HepG2 (cell line): ENCODE data around the gene CDKN2AIP. TPM values are rescaled to one million over a fixed set of nuclear protein-coding genes. Genes with fewer than 3 reads are reported as not detected.

Experiments used
- ATF3 ChIP-seq: sonication (generic); formaldehyde crosslinking; IDR thresholded peaks from 2 replicates; pipeline ENCODE4 v1.4.0; 2020; ENCODE audit warnings: missing genetic modification reagents
- CSRNP2 ChIP-seq: sonication (generic); formaldehyde crosslinking; conservative IDR thresholded peaks from 2 replicates; pipeline ENCODE4 v1.8.0; 2022; ENCODE audit warnings: low read depth, missing genetic modification reagents
- CTCF ChIP-seq: sonication (generic); formaldehyde crosslinking; IDR thresholded peaks from 2 replicates; pipeline ENCODE4 v1.5.0; 2020; ENCODE audit warnings: mild to moderate bottlenecking, missing genetic modification reagents, moderate library complexity
- EED ChIP-seq: sonication (generic); formaldehyde crosslinking; IDR thresholded peaks from 2 replicates; pipeline ENCODE4 v1.5.0; 2020; ENCODE audit warnings: mild to moderate bottlenecking, missing genetic modification reagents
- FOSL2 ChIP-seq: sonication (generic); formaldehyde crosslinking; IDR thresholded peaks from 2 replicates; pipeline ENCODE4 v1.4.0; 2020; ENCODE audit warnings: missing genetic modification reagents
- GPN1 ChIP-seq: sonication (generic); formaldehyde crosslinking; IDR thresholded peaks from 2 replicates; pipeline ENCODE4 v1.5.1; 2020; ENCODE audit warnings: missing genetic modification reagents, borderline replicate concordance
- GTF2F1 ChIP-seq: fragments of 150-350 bp; IDR thresholded peaks from 2 replicates; pipeline ENCODE4 v1.6.1; 2014; ENCODE audit warnings: low read length
- HES4 ChIP-seq: sonication (generic); formaldehyde crosslinking; IDR thresholded peaks from 2 replicates; pipeline ENCODE4 v1.9.0; 2021; ENCODE audit warnings: mild to moderate bottlenecking, missing genetic modification reagents, borderline replicate concordance
- HNF4G ChIP-seq, 2 experiments: sonication (generic) in 1 of 2; formaldehyde crosslinking in 1 of 2; IDR thresholded peaks; 2 replicates each; pipeline versions ENCODE4 v1.4.0 to v1.6.1; 2011 to 2020; ENCODE audit warnings: borderline replicate concordance in 2 of 2, low read depth in 2 of 2, mild to moderate bottlenecking in 2 of 2, low read length in 1 of 2, missing genetic modification reagents in 1 of 2, moderate library complexity in 1 of 2
- MED1 ChIP-seq: sonication (generic); formaldehyde crosslinking; IDR thresholded peaks from 2 replicates; pipeline ENCODE4 v1.4.0; 2020; ENCODE audit warnings: missing genetic modification reagents
- NBN ChIP-seq: fragments of 450-650 bp; conservative IDR thresholded peaks from 2 replicates; pipeline ENCODE4 v1.6.1; 2017
- NFYC ChIP-seq: IDR thresholded peaks from 2 replicates; pipeline ENCODE4 v1.6.1; 2016; ENCODE audit warnings: missing genetic modification reagents, missing compliant biosample characterization
- PLRG1 ChIP-seq: fragments of 450-650 bp; conservative IDR thresholded peaks from 2 replicates; pipeline ENCODE4 v1.6.1; 2016
- SP140L ChIP-seq: sonication (generic); formaldehyde crosslinking; IDR thresholded peaks from 2 replicates; pipeline ENCODE4 v1.4.0; 2020; ENCODE audit warnings: missing genetic modification reagents, borderline replicate concordance
- ZBED4 ChIP-seq: sonication (generic); formaldehyde crosslinking; IDR thresholded peaks from 2 replicates; pipeline ENCODE4 v1.4.0; 2020; ENCODE audit warnings: missing genetic modification reagents, borderline replicate concordance
- ZIK1 ChIP-seq: sonication (generic); formaldehyde crosslinking; IDR thresholded peaks from 2 replicates; pipeline ENCODE4 v1.5.0; 2020; ENCODE audit warnings: mild to moderate bottlenecking, low read depth, missing genetic modification reagents, borderline replicate concordance
- ZMAT3 ChIP-seq: sonication (generic); formaldehyde crosslinking; conservative IDR thresholded peaks from 2 replicates; pipeline ENCODE4 v1.7.0; 2021; ENCODE audit warnings: missing genetic modification reagents
- ZNF777 ChIP-seq: sonication (generic); formaldehyde crosslinking; IDR thresholded peaks from 2 replicates; pipeline ENCODE4 v1.4.0; 2020; ENCODE audit warnings: missing genetic modification reagents
- ZNF788 ChIP-seq: sonication (generic); formaldehyde crosslinking; IDR thresholded peaks from 2 replicates; pipeline ENCODE4 v1.5.0; 2020; ENCODE audit warnings: mild to moderate bottlenecking, missing genetic modification reagents, borderline replicate concordance
- ZNF83 ChIP-seq: sonication (generic); formaldehyde crosslinking; IDR thresholded peaks from 2 replicates; pipeline ENCODE4 v1.4.0; 2020; ENCODE audit warnings: missing genetic modification reagents, mild to moderate bottlenecking, borderline replicate concordance
- polyA plus RNA-seq, 8 experiments: library from polyadenylated mRNA; depleted of rRNA in 3 of 8; stranded (reverse) in 7 of 8; unstranded in 1 of 8; fragments of >200 nt; fragmentation: Illumina TruSeq in 4 of 8; extraction: Trizol in 4 of 8; gene quantifications; 2 replicates each; pipeline versions ENCODE4 v1.2.1 to v1.2.3, GENCODE V29; 2011 to 2016; ENCODE audit warnings: low read depth in 4 of 8, missing spikeins in 1 of 8, mixed read lengths in 1 of 8; ENCODE audit not compliant: insufficient read depth in 1 of 8
- total RNA-seq, 5 experiments: library from RNA; depleted of rRNA; stranded (reverse); fragments of >200 nt; fragmentation: Illumina TruSeq; extraction: Trizol; gene quantifications; 2 replicates each; pipeline ENCODE4 v1.2.3, GENCODE V29; 2016; ENCODE audit warnings: low read depth in 1 of 5
- TF ChIP-seq, protein P1 (sequence below): sonication (generic); formaldehyde crosslinking; IDR thresholded peaks from 2 replicates; pipeline ENCODE4 v1.8.1; 2023; ENCODE audit warnings: mild to moderate bottlenecking, missing genetic modification reagents, borderline replicate concordance
- TF ChIP-seq, protein P2 (sequence below): sonication (generic); formaldehyde crosslinking; IDR thresholded peaks from 2 replicates; pipeline ENCODE4 v1.4.0; 2020; ENCODE audit warnings: mild to moderate bottlenecking, missing genetic modification reagents

Gene CDKN2AIP
- total and polyA plus RNA-seq, 2 of the 13 experiments (the other 11 are each of a cell fraction or from before 2014, with no cell fraction given): 17.0 to 18.7 TPM

- TF ChIP-seq, protein P1, sequence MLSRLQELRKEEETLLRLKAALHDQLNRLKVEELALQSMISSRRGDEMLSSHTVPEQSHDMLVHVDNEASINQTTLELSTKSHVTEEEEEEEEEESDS: peak; percentile 53; the same call in 1 of the 2 replicates
- TF ChIP-seq MED1 (CRISPR knock-in tag) (peak; percentile 53; the same call in 1 of the 2 replicates), ZNF83 (CRISPR knock-in tag) (peak; percentile 90; the same call in 1 of the 2 replicates), ZIK1 (0 out of 2 replicates have a peak, but pooled peaks have one; percentile 23), ATF3 (CRISPR knock-in tag) (peak; percentile 8; the same call in 1 of the 2 replicates), PLRG1 (no peak), FOSL2 (CRISPR knock-in tag) (peak; percentile 41; the same call in 1 of the 2 replicates), ZMAT3 (CRISPR knock-in tag) (no peak), CTCF (CRISPR knock-in tag) (peak; percentile 2; the same call in 1 of the 2 replicates), GPN1 (CRISPR knock-in tag) (no peak), SP140L (CRISPR knock-in tag) (no peak; the same call in 1 of the 2 replicates), HES4 (peak; percentile 66; the same call in 1 of the 2 replicates), CSRNP2 (no peak), ZNF777 (CRISPR knock-in tag) (peak; percentile 70), ZBED4 (CRISPR knock-in tag) (0 out of 2 replicates have a peak, but pooled peaks have one; percentile 21), HNF4G (IDR thresholded peaks at IDR 0.05; ENCODE audit: borderline replicate concordance, low read depth, low read length) (no peak), HNF4G (CRISPR knock-in tag; IDR thresholded peaks at IDR 0.05; ENCODE audit: borderline replicate concordance, low read depth) (no peak), EED (CRISPR knock-in tag) (no peak), NFYC (CRISPR knock-in tag) (no peak), GTF2F1 (no peak), ZNF788 (CRISPR knock-in tag) (0 out of 2 replicates have a peak, but pooled peaks have one; percentile 78), NBN (no peak)
- TF ChIP-seq, protein P2, sequence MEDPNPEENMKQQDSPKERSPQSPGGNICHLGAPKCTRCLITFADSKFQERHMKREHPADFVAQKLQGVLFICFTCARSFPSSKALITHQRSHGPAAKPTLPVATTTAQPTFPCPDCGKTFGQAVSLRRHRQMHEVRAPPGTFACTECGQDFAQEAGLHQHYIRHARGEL: peak; percentile 64; the same call in 1 of the 2 replicates
Measured at GRCh38 chr4:183443655-183444213, 702 bp upstream of the CDKN2AIP start (continued).
